ENCODE results near the gene TMEM212. TPM values are rescaled to one million over a fixed set of nuclear protein-coding genes. Genes with fewer than 3 reads are reported as not detected.

TMEM212 gene
- total RNA-seq, 1 donor from 2014 or later, result not detected

- H3K36me3 Mint-ChIP-seq (ENCODE audit: low read depth, unreplicated experiment), result no peaks in the 10 kb centered on the region
- H3K4me2 ChIP-seq (ENCODE audit: low read length), result no peak overlapping the region
- no peaks in the 10 kb centered on the region for H3K9me3 Mint-ChIP-seq (ENCODE audit: unreplicated experiment)
- H3K27ac Mint-ChIP-seq (ENCODE audit: unreplicated experiment), result no peak overlapping the region
- no peak overlapping the region for H3K9ac ChIP-seq (ENCODE audit: low read length)
- no peak overlapping the region for H3K4me3 ChIP-seq (ENCODE audit: insufficient read depth, low read depth, low read length)
- H3K9me3 ChIP-seq (ENCODE audit: insufficient read depth, low read depth, low read length), result no peaks in the 10 kb centered on the region
- no peak overlapping the region for H3K4me3 Mint-ChIP-seq (ENCODE audit: unreplicated experiment)
- no peaks in the 10 kb centered on the region for H3K79me2 ChIP-seq (ENCODE audit: insufficient read depth, low read length)
- no peaks in the 10 kb centered on the region for H3K27me3 Mint-ChIP-seq (ENCODE audit: low read depth, unreplicated experiment)
- H4K20me1 ChIP-seq (ENCODE audit: insufficient read depth, low read length), result no peaks in the 10 kb centered on the region
- peak; percentile 43 for FAIRE-seq
- TF ChIP-seq CTCF (IDR thresholded peaks at IDR 0.05; ENCODE audit: insufficient read depth, low read depth, low read length) (no peak), EZH2 (IDR thresholded peaks at IDR 0.05; ENCODE audit: insufficient read depth, low read length) (no peak)
- peaks cover 29% of the 10 kb centered on the region for H3K4me1 Mint-ChIP-seq (ENCODE audit: low read depth, unreplicated experiment)
- DNase-seq (ENCODE audit: low read depth), result peak; percentile 42
- peak overlapping the region; percentile 14 for H3K27ac ChIP-seq (ENCODE audit: low read depth, low read length)
- H2AFZ ChIP-seq (ENCODE audit: low read depth, low read length), result no peak overlapping the region
- no peaks in the 10 kb centered on the region for H3K27me3 ChIP-seq (ENCODE audit: insufficient read depth, low read length)
- peaks cover 6% of the 10 kb centered on the region for H3K4me1 ChIP-seq (ENCODE audit: insufficient read depth, low read length)
- H3K36me3 ChIP-seq (ENCODE audit: insufficient read depth, low read length), result no peaks in the 10 kb centered on the region
Measured at GRCh38 chr3:171815973-171816595, 27.1 kb upstream of the TMEM212 start.

- Histone ChIP-seq H3K27me3 (ENCODE audit: insufficient read depth, low read length) (no peaks in the 10 kb centered on the region), H3K36me3 (ENCODE audit: insufficient read depth, low read length) (no peaks in the 10 kb centered on the region), H3K79me2 (ENCODE audit: insufficient read depth, low read length) (no peaks in the 10 kb centered on the region), H3K4me1 (ENCODE audit: insufficient read depth, low read length) (peaks cover 3% of the 10 kb centered on the region), H3K4me3 (ENCODE audit: insufficient read depth, low read depth, low read length) (no peak overlapping the region), H3K4me2 (ENCODE audit: low read length) (no peak overlapping the region), H3K27ac (ENCODE audit: low read depth, low read length) (peak overlapping the region; percentile 26), H3K9ac (ENCODE audit: low read length) (no peak overlapping the region), H2AFZ (ENCODE audit: low read depth, low read length) (no peak overlapping the region), H3K9me3 (ENCODE audit: insufficient read depth, low read depth, low read length) (no peaks in the 10 kb centered on the region), H4K20me1 (ENCODE audit: insufficient read depth, low read length) (no peaks in the 10 kb centered on the region)
- Mint-ChIP-seq H3K36me3 (ENCODE audit: low read depth, unreplicated experiment) (no peaks in the 10 kb centered on the region), H3K4me3 (ENCODE audit: unreplicated experiment) (no peak overlapping the region), H3K9me3 (ENCODE audit: unreplicated experiment) (no peaks in the 10 kb centered on the region), H3K4me1 (ENCODE audit: low read depth, unreplicated experiment) (peaks cover 21% of the 10 kb centered on the region), H3K27me3 (ENCODE audit: low read depth, unreplicated experiment) (no peaks in the 10 kb centered on the region), H3K27ac (ENCODE audit: unreplicated experiment) (no peak overlapping the region)
- TF ChIP-seq CTCF (IDR thresholded peaks at IDR 0.05; ENCODE audit: insufficient read depth, low read depth, low read length) (no peak), EZH2 (IDR thresholded peaks at IDR 0.05; ENCODE audit: insufficient read depth, low read length) (no peak)
- DNase-seq (ENCODE audit: low read depth) (no peak), FAIRE-seq (no peak)
Measured at GRCh38 chr3:171817074-171817800, 25.9 kb upstream of the TMEM212 start.

- FAIRE-seq (no peak), DNase-seq (ENCODE audit: low read depth) (no peak)
- no peaks in the 10 kb centered on the region for H3K27me3 Mint-ChIP-seq (ENCODE audit: low read depth, unreplicated experiment)
- Histone ChIP-seq H2AFZ (ENCODE audit: low read depth, low read length) (no peak overlapping the region), H4K20me1 (ENCODE audit: insufficient read depth, low read length) (no peaks in the 10 kb centered on the region), H3K27ac (ENCODE audit: low read depth, low read length) (no peak overlapping the region), H3K9ac (ENCODE audit: low read length) (no peak overlapping the region), H3K4me1 (ENCODE audit: insufficient read depth, low read length) (peaks cover 14% of the 10 kb centered on the region), H3K9me3 (ENCODE audit: insufficient read depth, low read depth, low read length) (no peaks in the 10 kb centered on the region), H3K4me3 (ENCODE audit: insufficient read depth, low read depth, low read length) (no peak overlapping the region), H3K4me2 (ENCODE audit: low read length) (no peak overlapping the region), H3K79me2 (ENCODE audit: insufficient read depth, low read length) (no peaks in the 10 kb centered on the region), H3K36me3 (ENCODE audit: insufficient read depth, low read length) (no peaks in the 10 kb centered on the region), H3K27me3 (ENCODE audit: insufficient read depth, low read length) (no peaks in the 10 kb centered on the region)
- no peaks in the 10 kb centered on the region for H3K9me3 Mint-ChIP-seq (ENCODE audit: unreplicated experiment)
- H3K4me3 Mint-ChIP-seq (ENCODE audit: unreplicated experiment), result no peak overlapping the region
- no peak for TF ChIP-seq EZH2 (IDR thresholded peaks at IDR 0.05; ENCODE audit: insufficient read depth, low read length)
- no peak for TF ChIP-seq CTCF (IDR thresholded peaks at IDR 0.05; ENCODE audit: insufficient read depth, low read depth, low read length)
- no peak overlapping the region for H3K27ac Mint-ChIP-seq (ENCODE audit: unreplicated experiment)
- no peaks in the 10 kb centered on the region for H3K36me3 Mint-ChIP-seq (ENCODE audit: low read depth, unreplicated experiment)
- H3K4me1 Mint-ChIP-seq (ENCODE audit: low read depth, unreplicated experiment), result peaks cover 12% of the 10 kb centered on the region
Measured at GRCh38 chr3:171821044-171821443, 22.1 kb upstream of the TMEM212 start.
